ENCODE data around the gene COX10. TPM values are rescaled to one million over a fixed set of nuclear protein-coding genes. Genes with fewer than 3 reads are reported as not detected.

Gene COX10
- total RNA-seq, 1 experiment from 2014 or later, result 20.0 TPM

DNA sequence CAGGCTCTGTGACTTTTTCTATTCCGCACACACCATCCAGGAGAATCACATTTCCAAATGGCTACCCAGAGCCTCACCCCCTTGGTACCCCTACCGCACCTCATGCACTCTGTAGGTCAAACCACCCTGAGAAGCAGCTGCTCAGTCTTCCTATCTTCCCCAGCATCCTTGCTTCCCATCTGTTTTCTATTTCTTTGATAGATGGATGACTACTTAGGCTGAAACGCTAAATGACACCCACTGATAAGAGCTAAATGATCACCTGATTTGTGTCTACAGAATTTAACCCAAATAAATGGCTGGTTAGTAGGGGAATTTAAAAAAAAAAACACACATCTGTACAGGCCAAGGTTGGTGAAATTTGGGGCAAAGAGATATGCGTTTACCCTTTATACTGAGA lies 17.6 kb upstream of the COX10 start:
- Histone ChIP-seq H3K4me1 (ENCODE audit: insufficient read depth, low read length, poor library complexity, severe bottlenecking) (peaks cover 3% of the 10 kb centered on the region), H3K27ac (ENCODE audit: low read depth, low read length, poor library complexity, severe bottlenecking) (no peak overlapping the region), H3K36me3 (ENCODE audit: insufficient read depth, low read length, poor library complexity, severe bottlenecking) (no peaks in the 10 kb centered on the region), H3K27me3 (replicated peaks; ENCODE audit: insufficient read depth, low read depth, low read length, poor library complexity) (no peaks in the 10 kb centered on the region), H3K4me3 (ENCODE audit: low read depth, low read length, poor library complexity, severe bottlenecking) (no peak overlapping the region), H3K9me3 (ENCODE audit: low read depth, low read length, poor library complexity, severe bottlenecking) (peaks cover 4% of the 10 kb centered on the region)
- ChIA-PET CTCF (no interaction called here), POLR2A (ENCODE audit: low non-redundant PET) (interaction anchor here (0.7 kb wide), 1 partner anchor 500 kb away, joined by 4 read pairs; no protein-coding TSS in a partner anchor)
- no peak for DNase-seq (ENCODE audit: low spot score)
- intact Hi-C loops (cut with micrococcal nuclease; ENCODE audit: unreplicated experiment), result no loop called here
- no TSS peak for BruUV-seq (replicated peaks)
- TF ChIP-seq EZH2 (IDR thresholded peaks at IDR 0.05; ENCODE audit: borderline replicate concordance, low read depth, low read length, poor library complexity, severe bottlenecking) (no peak), CTCF (conservative IDR thresholded peaks at IDR 0.05; ENCODE audit: low read depth, low read length) (no peak)

DNA sequence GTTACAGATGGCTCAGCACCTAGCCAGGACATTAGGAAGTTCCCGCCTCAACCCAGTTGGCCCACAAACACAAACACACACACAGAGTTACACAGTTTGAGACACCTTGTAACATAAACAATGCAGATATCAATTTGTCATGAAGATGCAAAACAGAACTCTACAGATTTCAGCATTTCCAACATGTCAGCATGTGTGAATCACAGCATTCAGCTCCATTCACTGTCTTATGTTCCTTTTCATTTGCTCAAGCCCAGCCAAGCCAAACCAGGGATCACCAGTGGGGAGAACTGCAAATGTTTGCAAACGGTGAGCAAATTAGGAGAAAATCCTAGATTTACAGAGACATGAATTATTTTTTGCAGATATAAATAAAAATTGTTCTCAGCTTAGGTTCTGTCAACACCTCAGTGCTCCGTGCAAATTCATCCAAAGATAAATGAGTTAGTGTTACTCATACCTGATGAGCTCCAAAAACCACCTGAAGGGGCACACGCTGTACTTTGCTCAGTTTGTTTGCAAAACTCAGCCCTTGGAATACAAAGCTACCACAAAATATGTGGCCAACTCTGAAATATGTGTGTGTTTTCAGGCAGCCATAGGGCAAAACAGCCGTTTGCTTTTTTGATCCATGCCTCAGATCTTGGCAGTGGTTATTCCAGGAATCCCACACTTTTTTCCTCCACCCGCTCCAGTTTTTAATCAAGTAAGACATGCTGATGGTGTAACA lies 16.3 kb upstream of the COX10 start:
- TF ChIP-seq EZH2 (IDR thresholded peaks at IDR 0.05; ENCODE audit: borderline replicate concordance, low read depth, low read length, poor library complexity, severe bottlenecking) (no peak), CTCF (conservative IDR thresholded peaks at IDR 0.05; ENCODE audit: low read depth, low read length) (no peak)
- Histone ChIP-seq H3K4me3 (ENCODE audit: low read depth, low read length, poor library complexity, severe bottlenecking) (no peak overlapping the region), H3K4me1 (ENCODE audit: insufficient read depth, low read length, poor library complexity, severe bottlenecking) (peaks cover 3% of the 10 kb centered on the region), H3K27ac (ENCODE audit: low read depth, low read length, poor library complexity, severe bottlenecking) (no peak overlapping the region), H3K36me3 (ENCODE audit: insufficient read depth, low read length, poor library complexity, severe bottlenecking) (no peaks in the 10 kb centered on the region), H3K27me3 (replicated peaks; ENCODE audit: insufficient read depth, low read depth, low read length, poor library complexity) (no peaks in the 10 kb centered on the region), H3K9me3 (ENCODE audit: low read depth, low read length, poor library complexity, severe bottlenecking) (peaks cover 4% of the 10 kb centered on the region)
- DNase-seq (ENCODE audit: low spot score), result no peak
- BruUV-seq (replicated peaks), result no TSS peak
- ChIA-PET POLR2A (ENCODE audit: low non-redundant PET) (no interaction called here), CTCF (no interaction called here)
- intact Hi-C loops (cut with micrococcal nuclease; ENCODE audit: unreplicated experiment), result no loop called here

GRCh38 chr17:14057591-14057990 lies 11.7 kb upstream of the COX10 start:
- Histone ChIP-seq H3K4me1 (ENCODE audit: insufficient read depth, low read length, poor library complexity, severe bottlenecking) (peaks cover 3% of the 10 kb centered on the region), H3K27me3 (replicated peaks; ENCODE audit: insufficient read depth, low read depth, low read length, poor library complexity) (no peaks in the 10 kb centered on the region), H3K9me3 (ENCODE audit: low read depth, low read length, poor library complexity, severe bottlenecking) (peaks cover 4% of the 10 kb centered on the region), H3K4me3 (ENCODE audit: low read depth, low read length, poor library complexity, severe bottlenecking) (no peak overlapping the region), H3K27ac (ENCODE audit: low read depth, low read length, poor library complexity, severe bottlenecking) (no peak overlapping the region), H3K36me3 (ENCODE audit: insufficient read depth, low read length, poor library complexity, severe bottlenecking) (no peaks in the 10 kb centered on the region)
- DNase-seq (ENCODE audit: low spot score), result no peak
- CTCF ChIA-PET, result no interaction called here
- TF ChIP-seq EZH2 (IDR thresholded peaks at IDR 0.05; ENCODE audit: borderline replicate concordance, low read depth, low read length, poor library complexity, severe bottlenecking) (no peak), CTCF (conservative IDR thresholded peaks at IDR 0.05; ENCODE audit: low read depth, low read length) (no peak)
- POLR2A ChIA-PET (ENCODE audit: low non-redundant PET), result no interaction called here
- no TSS peak for BruUV-seq (replicated peaks)
- intact Hi-C loops (cut with micrococcal nuclease; ENCODE audit: unreplicated experiment), result no loop called here
